Islet of Langerhans (tissue), 1 donor: Measurements from ENCODE around the gene DLGAP1.
"Not testable (repeated sequence)": the region's sequence is repeated elsewhere in the genome, so short reads cannot be mapped to it uniquely, and the experiment has no call there.

Experiments used
- FAIRE-seq: peaks from one replicate; lab custom pipeline; 2011; peaks lifted over from hg19 to GRCh38; lab: Jason Lieb, UNC

The DLGAP1 gene

GRCh38 chr18:4074647-4075046, 380.5 kb downstream of the DLGAP1 start:
- FAIRE-seq, result no peak

DNA sequence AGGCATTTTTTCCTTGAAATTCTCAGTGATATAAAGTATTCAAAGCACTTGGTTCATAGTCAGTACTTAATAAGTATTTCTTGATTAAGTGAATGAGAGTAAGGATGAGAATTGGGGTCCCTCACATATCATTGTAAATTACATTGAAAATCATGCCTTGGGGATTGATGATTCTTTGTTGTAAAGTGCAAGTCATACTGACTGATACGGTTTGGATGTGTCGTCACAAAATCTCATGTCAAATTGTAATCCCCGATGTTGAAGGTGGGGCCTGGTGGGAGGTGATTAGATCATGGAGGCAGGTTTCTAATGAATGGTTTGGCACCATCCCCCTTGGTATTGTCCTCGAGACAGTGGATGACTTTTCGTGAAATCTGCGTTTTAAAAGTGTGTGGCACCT, 385.9 kb downstream of the DLGAP1 start:
- FAIRE-seq, result no peak

- peak; percentile 98 for FAIRE-seq
Observed at GRCh38 chr18:4068552-4069158, 386.5 kb downstream of the DLGAP1 start.

DNA sequence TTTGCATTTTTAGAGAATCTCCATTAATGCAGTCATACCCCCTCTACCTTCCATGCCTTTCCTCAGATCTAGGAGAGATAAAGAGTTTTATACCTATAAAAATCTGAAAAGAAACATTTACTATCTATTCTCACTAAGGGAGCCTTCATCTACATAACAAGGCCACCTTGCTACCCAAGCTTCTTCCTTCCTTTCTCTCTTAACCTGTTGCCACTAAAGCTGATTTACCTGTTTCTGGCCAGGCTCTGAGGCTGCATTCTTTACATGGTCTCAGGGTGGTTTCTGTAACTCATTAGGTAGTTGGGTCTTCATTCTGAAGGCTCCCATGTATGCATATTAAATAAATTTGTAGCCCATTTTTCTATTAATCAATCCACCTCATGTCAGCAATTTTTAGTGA, 391.6 kb downstream of the DLGAP1 start:
- FAIRE-seq, result no peak

GRCh38 chr18:4060427-4061281, 394.5 kb downstream of the DLGAP1 start:
- FAIRE-seq, result no peak

- no peak for FAIRE-seq
Observed at GRCh38 chr18:4058179-4058578, 396.9 kb downstream of the DLGAP1 start.

GRCh38 chr18:4040391-4041092, 414.6 kb downstream of the DLGAP1 start:
- no peak for FAIRE-seq

GRCh38 chr18:4035521-4035920, 419.6 kb downstream of the DLGAP1 start:
- FAIRE-seq, result no peak

DNA sequence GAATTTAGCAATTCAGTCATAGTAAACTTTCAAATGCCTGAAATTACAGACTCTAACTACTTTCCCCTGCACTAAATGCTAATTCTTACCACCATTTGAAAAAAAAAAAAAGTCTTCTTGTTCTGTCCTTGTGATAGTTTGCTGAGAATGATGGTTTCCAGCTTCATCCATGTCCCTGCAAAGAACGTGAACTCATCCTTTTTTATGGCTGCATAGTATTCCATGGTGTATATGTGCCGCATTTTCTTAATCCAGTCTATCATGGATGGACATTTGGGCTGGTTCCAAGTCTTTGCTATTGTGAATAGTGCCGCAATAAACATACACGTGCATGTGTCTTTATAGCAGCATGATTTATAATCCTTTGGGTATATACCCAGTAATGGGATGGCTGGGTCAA, 420.3 kb downstream of the DLGAP1 start:
- not testable (repeated sequence) for FAIRE-seq

GRCh38 chr18:4026542-4026941, 428.6 kb downstream of the DLGAP1 start:
- FAIRE-seq, result no peak

DNA sequence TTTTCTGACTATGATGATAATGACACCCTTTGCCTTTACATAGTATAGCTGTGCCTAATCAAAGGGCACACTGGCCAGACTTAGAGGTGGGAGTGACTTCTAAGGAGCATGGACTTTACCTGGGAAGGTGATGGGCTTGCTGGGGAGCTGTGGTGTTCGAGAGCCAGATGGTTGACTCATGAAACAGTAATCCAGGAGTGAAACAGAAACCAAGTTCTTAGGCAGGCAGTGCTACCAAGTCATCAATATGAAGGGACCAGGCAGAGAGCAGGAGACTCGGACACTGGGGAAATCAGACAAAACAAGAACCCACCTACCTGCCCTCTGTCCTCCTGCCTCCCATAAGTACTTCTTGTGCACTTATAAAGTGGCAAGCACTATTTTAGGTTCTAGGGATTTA, 430.4 kb downstream of the DLGAP1 start:
- no peak for FAIRE-seq

DNA sequence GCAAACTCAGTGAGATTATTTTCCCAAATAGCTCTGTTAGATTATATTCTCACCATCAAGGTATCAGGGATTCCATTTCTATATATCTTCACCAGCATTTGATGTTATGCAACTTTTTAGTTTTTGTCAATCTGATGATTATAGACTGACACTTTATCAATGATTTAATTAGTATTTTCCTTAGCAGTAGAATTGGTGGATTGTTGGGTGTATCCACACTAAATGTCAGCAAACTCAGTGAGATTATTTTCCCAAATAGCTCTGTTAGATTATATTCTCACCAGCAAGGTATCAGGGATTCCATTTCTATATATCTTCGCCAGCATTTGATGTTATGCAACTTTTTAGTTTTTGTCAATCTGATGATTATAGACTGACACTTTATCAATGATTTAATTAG, 432.4 kb downstream of the DLGAP1 start:
- FAIRE-seq, result peak; percentile 85

GRCh38 chr18:4020026-4020425, 435.1 kb downstream of the DLGAP1 start:
- no peak for FAIRE-seq

DNA sequence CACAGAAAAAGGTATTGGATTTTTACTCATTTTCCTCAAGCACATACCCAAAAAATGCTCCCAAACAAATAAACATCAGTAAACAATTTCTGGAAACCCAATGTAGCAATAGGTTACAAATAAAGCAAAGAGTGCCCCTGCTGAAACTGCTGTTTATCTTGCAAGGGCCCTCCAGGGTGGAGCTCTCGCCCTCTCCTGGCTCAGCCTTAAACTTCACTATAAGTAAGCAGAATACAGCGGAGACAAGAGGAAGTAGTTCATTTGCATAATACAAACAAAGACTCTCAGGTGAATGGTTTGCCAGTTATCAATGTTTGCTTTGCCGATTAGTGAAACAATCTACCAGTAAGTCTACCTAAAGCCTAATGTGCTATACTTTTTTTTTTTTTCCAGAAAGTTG, 437.6 kb downstream of the DLGAP1 start:
- FAIRE-seq, result no peak

GRCh38 chr18:4016391-4017049, 438.6 kb downstream of the DLGAP1 start:
- FAIRE-seq, result no peak

DNA sequence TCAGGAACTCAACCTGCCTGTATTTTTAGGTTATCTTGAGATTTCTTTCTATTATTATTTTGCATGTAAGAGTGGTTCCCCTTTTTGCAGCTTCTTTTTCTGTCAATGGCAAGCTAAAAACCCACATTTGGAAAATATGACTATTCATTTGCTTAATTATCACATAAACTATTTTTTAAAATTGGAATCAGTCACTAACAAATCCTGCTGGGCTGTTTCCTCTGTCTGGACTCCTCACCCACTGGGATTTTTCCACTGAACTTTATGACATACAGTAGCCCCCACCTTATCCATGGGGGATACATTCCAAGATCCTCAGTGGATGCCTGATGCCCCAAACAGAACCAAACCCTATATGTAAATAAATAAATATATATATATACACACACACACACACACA, 447.3 kb downstream of the DLGAP1 start:
- FAIRE-seq, result no peak

DNA sequence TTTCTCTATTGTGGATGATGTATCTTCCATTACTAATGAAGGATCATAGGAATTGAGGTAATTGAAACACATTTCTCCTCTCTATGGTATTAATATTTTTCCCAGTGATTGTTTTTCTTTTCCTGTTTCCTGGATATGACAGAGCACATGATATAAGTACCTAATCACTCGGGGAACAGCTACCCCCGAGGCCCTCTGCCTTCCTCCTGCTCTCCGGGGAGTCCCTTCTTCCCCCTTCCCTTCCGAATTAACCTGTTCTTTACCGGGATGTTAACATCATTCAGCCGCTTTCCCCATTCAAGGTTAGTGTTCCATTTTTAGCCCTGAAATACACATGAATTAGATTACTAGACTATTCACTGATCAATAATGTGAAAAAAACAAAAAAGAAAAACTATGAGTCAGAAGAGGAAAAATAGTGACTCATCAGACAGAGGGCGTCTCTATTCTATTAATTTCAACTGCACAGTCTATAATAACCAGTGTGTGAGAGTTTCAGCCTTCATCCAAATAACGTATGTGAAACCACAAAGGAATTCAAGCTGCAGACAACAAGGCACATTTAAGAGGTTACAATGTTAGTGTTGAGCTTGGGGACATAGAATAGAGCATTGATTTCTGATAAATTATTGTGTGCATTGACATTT, 450.8 kb downstream of the DLGAP1 start:
- FAIRE-seq, result no peak

GRCh38 chr18:3998698-3999333, 456.3 kb downstream of the DLGAP1 start:
- peak; percentile 81 for FAIRE-seq

- peak; percentile 92 for FAIRE-seq
Observed at GRCh38 chr18:3995476-3996102, 459.5 kb downstream of the DLGAP1 start.

DNA sequence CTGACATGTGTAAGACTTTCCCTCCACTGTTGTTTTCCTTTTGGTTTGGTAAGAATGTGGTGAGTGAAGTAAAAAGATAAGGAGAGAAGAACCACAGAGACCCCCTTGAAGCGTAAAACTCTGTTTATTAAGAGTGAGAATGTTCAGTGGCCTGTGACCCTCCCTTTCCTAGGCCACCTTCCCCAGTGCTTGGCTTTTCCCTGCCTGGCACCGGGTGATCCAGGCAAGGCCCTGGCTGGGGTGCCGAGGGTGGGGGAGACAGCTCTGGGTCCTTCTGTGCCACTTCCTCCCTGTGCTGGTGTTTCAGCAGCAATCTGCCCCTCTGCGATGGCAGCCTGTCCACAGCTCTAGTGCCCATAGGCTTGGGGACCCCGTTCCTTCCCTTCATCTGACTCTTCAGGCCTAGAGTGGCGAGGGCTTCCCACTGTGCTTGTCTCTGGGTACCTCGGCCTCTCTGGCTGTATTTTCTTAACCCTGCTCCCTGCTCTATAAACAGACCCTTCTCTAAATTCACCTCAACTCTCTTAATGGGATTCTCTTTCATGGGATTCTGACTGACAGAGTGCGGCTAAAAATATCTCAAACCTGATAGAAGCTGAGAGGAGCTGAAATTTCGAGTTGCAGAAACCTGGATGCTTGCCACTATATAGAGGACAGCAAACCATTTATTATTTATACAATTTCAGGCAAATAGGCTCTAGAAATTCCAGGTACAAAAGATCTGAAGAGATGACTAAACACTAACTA, 461.0 kb downstream of the DLGAP1 start:
- peak; percentile 58 for FAIRE-seq
